GM12878 (cell line): ENCODE data around the gene CREB5. TPM values are rescaled to one million over a fixed set of nuclear protein-coding genes. Genes with fewer than 3 reads are reported as not detected.

Experiments used
- ATAC-seq: fragments of 200-7000 bp; cut with Tn5 transposase; 3 replicates; pipeline ENCODE4 v1.9.1; 2020; ENCODE audit warnings: mild to moderate bottlenecking, moderate library complexity
- BruUV-seq: library from RNA; stranded (reverse); fragments of 400-500 nt; replicated peaks from 2 replicates; lab custom pipeline; 2021; lab: Mats Ljungman, UMichigan
- CTCF ChIA-PET: fragments of 300-600 bp; sonication (Branson Sonifier 250); formaldehyde crosslinking; extraction: SDS; loops from one replicate; lab custom pipeline; 2021; ENCODE audit warnings: inconsistent platforms; lab: Yijun Ruan, JAX
- POLR2A ChIA-PET: fragments of 350-600 bp; formaldehyde crosslinking; extraction: SDS; loops from one replicate; lab custom pipeline; 2021; ENCODE audit warnings: inconsistent platforms; lab: Charles Lee
- RAD21 ChIA-PET: fragments of 300-600 bp; sonication (Branson Sonifier 250); formaldehyde crosslinking; loops from one replicate; lab custom pipeline; 2023; ENCODE audit warnings: antibody characterized with exemption; ENCODE audit not compliant: unreplicated experiment; lab: Charles Lee
- SMC1A ChIA-PET: fragments of 300-600 bp; sonication (Branson Sonifier 250); formaldehyde crosslinking; loops from one replicate; lab custom pipeline; 2023; ENCODE audit not compliant: unreplicated experiment, uncharacterized antibody; lab: Charles Lee
- DNase-seq: peaks from one replicate; pipeline ENCODE4 v3.0.0-alpha.2; 2011; ENCODE audit warnings: low read depth, low spot score
- FAIRE-seq: peaks from 3 replicates; lab custom pipeline; 2011; peaks lifted over from hg19 to GRCh38; lab: Jason Lieb, UNC
- H2AFZ ChIP-seq: 2 replicates; pipeline ENCODE4 v1.6.0; 2011; ENCODE audit warnings: low read depth, low read length, control low read depth; ENCODE audit not compliant: control insufficient read depth
- H3K27ac ChIP-seq: 2 replicates; pipeline ENCODE4 v1.5.1; 2011; ENCODE audit warnings: control low read depth; ENCODE audit not compliant: control insufficient read depth, insufficient read depth
- H3K27me3 ChIP-seq, 2 experiments: replicated peaks in 1 of 2; 2 replicates each; pipeline versions ENCODE4 v1.6.0 to v1.6.1; 2011; ENCODE audit warnings: low read length in 1 of 2; ENCODE audit not compliant: control insufficient read depth in 2 of 2, insufficient read depth in 2 of 2
- H3K36me3 ChIP-seq, 2 experiments: 2 replicates each; pipeline ENCODE4 v1.5.1; 2011; ENCODE audit warnings: low read length in 1 of 2; ENCODE audit not compliant: control insufficient read depth in 2 of 2, insufficient read depth in 2 of 2
- H3K4me1 ChIP-seq: 2 replicates; pipeline ENCODE4 v1.6.1; 2011; ENCODE audit warnings: mild to moderate bottlenecking, low read length, moderate library complexity, mixed read lengths; ENCODE audit not compliant: control insufficient read depth, insufficient read depth
- H3K4me2 ChIP-seq: 2 replicates; pipeline ENCODE4 v1.6.0; 2011; ENCODE audit warnings: control low read depth; ENCODE audit not compliant: control insufficient read depth, insufficient read depth
- H3K4me3 ChIP-seq: fragments of 200-600 bp; sonication (generic); 2 replicates; pipeline ENCODE4 v1.5.1; 2016
- H3K79me2 ChIP-seq: 2 replicates; pipeline ENCODE4 v1.6.0; 2011; ENCODE audit warnings: low read length; ENCODE audit not compliant: control insufficient read depth, insufficient read depth
- H3K9ac ChIP-seq: 2 replicates; pipeline ENCODE4 v1.8.0; 2011; ENCODE audit warnings: low read length, control low read depth, mixed read lengths; ENCODE audit not compliant: control insufficient read depth, insufficient read depth
- H3K9me3 ChIP-seq: replicated peaks from 3 replicates; pipeline ENCODE4 v1.5.1; 2011; ENCODE audit warnings: mild to moderate bottlenecking, low read length; ENCODE audit not compliant: control insufficient read depth, insufficient read depth
- H4K20me1 ChIP-seq: 2 replicates; pipeline ENCODE4 v1.6.0; 2011; ENCODE audit not compliant: control insufficient read depth, insufficient read depth
- DPF2 ChIP-seq: fragments of 450-650 bp; IDR thresholded peaks from 2 replicates; pipeline ENCODE4 v1.6.1; 2017; ENCODE audit warnings: mild to moderate bottlenecking
- HDAC2 ChIP-seq: fragments of 200-600 bp; sonication (generic); IDR thresholded peaks from 2 replicates; pipeline ENCODE4 v1.6.1; 2017
- HDAC6 ChIP-seq: fragments of 200-600 bp; sonication (generic); IDR thresholded peaks from one replicate; pipeline ENCODE4 v1.8.0; 2017; ENCODE audit warnings: antibody characterized with exemption; ENCODE audit not compliant: unreplicated experiment
- IRF3 ChIP-seq: fragments of 450-650 bp; IDR thresholded peaks from 2 replicates; pipeline ENCODE4 v1.6.1; 2014; ENCODE audit warnings: mild to moderate bottlenecking
- POLR2AphosphoS5 ChIP-seq: IDR thresholded peaks from 2 replicates; pipeline ENCODE4 v1.6.1; 2011; ENCODE audit warnings: mild to moderate bottlenecking, low read length, inconsistent platforms
- RCOR1 ChIP-seq: conservative IDR thresholded peaks from 2 replicates; pipeline ENCODE4 v1.6.1; 2012; ENCODE audit warnings: low read depth, low read length, improper control_type of control experiment
- RFX5 ChIP-seq: IDR thresholded peaks from 2 replicates; pipeline ENCODE4 v1.6.1; 2011; ENCODE audit warnings: low read depth, low read length, improper control_type of control experiment
- TBL1XR1 ChIP-seq: IDR thresholded peaks from 2 replicates; pipeline ENCODE4 v1.6.1; 2012; ENCODE audit warnings: low read depth, low read length, improper control_type of control experiment
- USF1 ChIP-seq: IDR thresholded peaks from 2 replicates; pipeline ENCODE4 v1.6.1; 2011; ENCODE audit warnings: borderline replicate concordance, low read depth, mild to moderate bottlenecking, moderate library complexity, mixed read lengths, low read length; ENCODE audit not compliant: insufficient read depth; ENCODE audit errors: extremely low read length
- WGBS: methylation state at CpG from one replicate; pipeline ENCODE4 v1.1.6; 2016; ENCODE audit warnings: low lambda C conversion rate; ENCODE audit not compliant: insufficient replicate concordance, insufficient coverage; ENCODE audit errors: missing lambda C conversion rate; 5-methylcytosine and 5-hydroxymethylcytosine counted together
- in situ Hi-C: fragments of 300-500 bp; cut with MboI; formaldehyde crosslinking; loops from 9 replicates; pipeline ENCODE4 v1.14.3; 2018; ENCODE audit warnings: mixed read lengths
- intact Hi-C: fragments of 100-400 bp; cut with micrococcal nuclease; formaldehyde crosslinking; loops from one replicate; pipeline ENCODE4 v1.14.2; 2022; ENCODE audit not compliant: unreplicated experiment
- polyA plus RNA-seq, 11 experiments: library from polyadenylated mRNA; depleted of rRNA in 4 of 11; unstranded in 6 of 11; stranded (reverse) in 5 of 11; fragments of >200 nt; fragmentation: Nextera tagmentation in 4 of 11; fragmentation: Illumina TruSeq in 1 of 11; extraction: Ambion mirVana in 4 of 11; extraction: Trizol in 1 of 11; gene quantifications; 1 replicate in 1 of 11; 2 replicates in 10 of 11; pipeline versions ENCODE4 v1.2.1 to v1.2.3, GENCODE V29; 2011 to 2016; ENCODE audit warnings: inconsistent platforms in 2 of 11, missing spikeins in 2 of 11, low read depth in 1 of 11
- total RNA-seq, 4 experiments: library from RNA; depleted of rRNA in 3 of 4; stranded (reverse); fragments of >200 nt in 3 of 4; fragmentation: Illumina TruSeq in 1 of 4; extraction: Trizol in 1 of 4; gene quantifications; 2 replicates each; pipeline versions ENCODE4 v1.2.1 to v1.2.3, GENCODE V29; 2013 to 2021

CREB5 gene
- total and polyA plus RNA-seq, 10 of the 15 experiments (the other 5 are each of a cell fraction or from before 2014, with no cell fraction given): 12.9 to 74.1 (median 53.0) TPM

GRCh38 chr7:28446131-28446530 is 33.8 kb downstream of the CREB5 start:
- RAD21 ChIA-PET: interaction anchor here (0.6 to 2.2 kb wide), 7 partner anchors 13 to 131 kb away, joined by 3 to 9 read pairs (median 3); no protein-coding TSS in a partner anchor
- no peaks in the 10 kb centered on the region for H4K20me1 ChIP-seq
- in situ Hi-C loops: no loop called here
- DNase-seq (no peak), FAIRE-seq (no peak), ATAC-seq (no peak)
- H3K4me3 ChIP-seq: no peak overlapping the region
- no peaks in the 10 kb centered on the region for H3K79me2 ChIP-seq
- SMC1A ChIA-PET: interaction anchor here (0.8 to 4.7 kb wide), 9 partner anchors 9 to 124 kb away, joined by 3 to 56 read pairs (median 4); no protein-coding TSS in a partner anchor
- H3K4me2 ChIP-seq: no peak overlapping the region
- TF ChIP-seq DPF2: no peak
- TF ChIP-seq POLR2AphosphoS5: no peak
- no peak for TF ChIP-seq USF1
- no peak for TF ChIP-seq IRF3
- TF ChIP-seq TBL1XR1: no peak
- TF ChIP-seq HDAC2: no peak
- no peak for TF ChIP-seq HDAC6
- TF ChIP-seq RCOR1: no peak
- TF ChIP-seq RFX5: no peak
- no peaks in the 10 kb centered on the region; the same call in 1 of the 2 replicates for H3K4me1 ChIP-seq
- H3K27ac ChIP-seq: no peak overlapping the region
- 33% methylated on average over 5 of the region's 5 CpGs for WGBS
- H3K9me3 ChIP-seq: no peaks in the 10 kb centered on the region; the same call in 1 of the 3 replicates
- no peak overlapping the region for H3K9ac ChIP-seq
- intact Hi-C loops: no loop called here
- CTCF ChIA-PET: interaction anchor here (0.7 to 2.1 kb wide), 14 partner anchors 9 to 181 kb away, joined by 3 to 8 read pairs (median 4); partner anchors contain the start of gene CREB5
- no TSS peak for BruUV-seq
- no peak overlapping the region for H2AFZ ChIP-seq
- H3K36me3 ChIP-seq: no peaks in the 10 kb centered on the region
- H3K27me3 ChIP-seq: no peaks in the 10 kb centered on the region
- POLR2A ChIA-PET: no interaction called here
